Measurements from ENCODE around the gene TCHHL1.

Gene TCHHL1

GRCh38 chr1:152089014-152089674, at the start of gene TCHHL1:
TSS of gene TCHHL1 (minus strand) at chr1:152089064. CDS start at chr1:152088143, 921 bp downstream.
- no peak for DNase-seq

- DNase-seq, result no peak
These were observed 48.4 kb upstream of the TCHHL1 start for GRCh38 chr1:152137215-152137614.

- DNase-seq, result no peak
These were observed 41.3 kb upstream of the TCHHL1 start for GRCh38 chr1:152130186-152130585.

- no peak for DNase-seq
These were observed 38.8 kb upstream of the TCHHL1 start for GRCh38 chr1:152127673-152128072.

GRCh38 chr1:152125834-152126443, 37.1 kb upstream of the TCHHL1 start:
- DNase-seq, result no peak

- DNase-seq, result no peak
These were observed 30.1 kb upstream of the TCHHL1 start for GRCh38 chr1:152118915-152119314.

GRCh38 chr1:152115344-152115743, 26.5 kb upstream of the TCHHL1 start, which contains the start of gene TCHH:
TSS of gene TCHH (minus strand) at chr1:152115444. CDS start at chr1:152114080, 1,364 bp downstream.
- no peak for DNase-seq

GRCh38 chr1:152112885-152113432, 24.1 kb upstream of the TCHHL1 start:
- no peak for DNase-seq

- DNase-seq, result peak; percentile 21
These were observed 23.4 kb upstream of the TCHHL1 start for GRCh38 chr1:152112101-152112884.

- DNase-seq, result peak; percentile 75
These were observed 22.7 kb upstream of the TCHHL1 start for GRCh38 chr1:152111515-152111968.

- DNase-seq, result peak; percentile 50
These were observed 22.1 kb upstream of the TCHHL1 start for GRCh38 chr1:152110860-152111514.

- no peak for DNase-seq
These were observed 21.5 kb upstream of the TCHHL1 start for GRCh38 chr1:152110365-152110859.

GRCh38 chr1:152109998-152110294, 21.1 kb upstream of the TCHHL1 start:
- DNase-seq, result no peak

GRCh38 chr1:152109231-152109997, 20.6 kb upstream of the TCHHL1 start:
- no peak for DNase-seq

GRCh38 chr1:152108882-152109222, 20.0 kb upstream of the TCHHL1 start:
- DNase-seq, result no peak

GRCh38 chr1:152107984-152108881, 19.4 kb upstream of the TCHHL1 start:
- DNase-seq, result no peak

- DNase-seq, result no peak
These were observed 18.4 kb upstream of the TCHHL1 start for GRCh38 chr1:152107031-152107983.

- DNase-seq, result no peak
These were observed 16.0 kb upstream of the TCHHL1 start for GRCh38 chr1:152104854-152105253.

- DNase-seq, result no peak
These were observed 8.1 kb upstream of the TCHHL1 start for GRCh38 chr1:152096931-152097330.

- no peak for DNase-seq
These were observed 2.1 kb downstream of the TCHHL1 start for GRCh38 chr1:152086760-152087159.

Data from NCI-H1694 (cell line).